Loucy (cell line): Measurements from ENCODE around the gene DNLZ.

Experiments used
- H2AFZ ChIP-seq: fragments of 200-600 bp; sonication (generic); 2 replicates; pipeline ENCODE4 v1.6.0; 2016; ENCODE audit warnings: antibody characterized with exemption, mild to moderate bottlenecking, low read length, moderate library complexity
- H3F3A ChIP-seq: fragments of 200-600 bp; 2 replicates; pipeline ENCODE4 v1.6.0; 2016; ENCODE audit warnings: antibody characterized with exemption, low read depth, mild to moderate bottlenecking
- H3K27me3 ChIP-seq: fragments of 200-600 bp; sonication (generic); 2 replicates; pipeline ENCODE4 v1.6.1; 2014; ENCODE audit warnings: low read length, mild to moderate bottlenecking; ENCODE audit not compliant: insufficient read depth, poor library complexity, severe bottlenecking
- H3K36me3 ChIP-seq: fragments of 200-600 bp; sonication (generic); 2 replicates; pipeline ENCODE4 v1.6.1; 2016; ENCODE audit warnings: low read length; ENCODE audit not compliant: insufficient read depth
- H3K4me1 ChIP-seq: fragments of 200-600 bp; sonication (generic); 2 replicates; pipeline ENCODE4 v1.5.1; 2014; ENCODE audit warnings: low read length, mild to moderate bottlenecking; ENCODE audit not compliant: insufficient read depth, poor library complexity, severe bottlenecking
- H3K4me2 ChIP-seq: fragments of 200-600 bp; sonication (generic); 2 replicates; pipeline ENCODE4 v1.6.0; 2014; ENCODE audit warnings: antibody characterized with exemption, low read length, low read depth, mild to moderate bottlenecking; ENCODE audit not compliant: poor library complexity, severe bottlenecking
- H3K4me3 ChIP-seq: fragments of 200-600 bp; sonication (generic); 2 replicates; pipeline ENCODE4 v1.5.1; 2014; ENCODE audit warnings: low read length, mild to moderate bottlenecking, mixed read lengths; ENCODE audit not compliant: poor library complexity, severe bottlenecking
- H3K79me2 ChIP-seq: fragments of 200-600 bp; sonication (generic); 2 replicates; pipeline ENCODE4 v1.6.1; 2014; ENCODE audit warnings: low read length; ENCODE audit not compliant: insufficient read depth
- H3K9ac ChIP-seq: fragments of 200-600 bp; sonication (generic); 2 replicates; pipeline ENCODE4 v1.6.0; 2014; ENCODE audit warnings: mild to moderate bottlenecking, low read depth, low read length, moderate library complexity; ENCODE audit not compliant: poor library complexity, severe bottlenecking
- H3K9me2 ChIP-seq: fragments of 200-600 bp; sonication (generic); replicated peaks from 2 replicates; pipeline ENCODE4 v1.6.1; 2016; ENCODE audit warnings: low read depth, low read length, mixed read lengths
- H3K9me3 ChIP-seq: fragments of 200-600 bp; sonication (generic); 2 replicates; pipeline ENCODE4 v1.6.1; 2014; ENCODE audit warnings: mild to moderate bottlenecking, antibody characterized with exemption, low read length, low read depth; ENCODE audit not compliant: insufficient read depth
- H4K20me1 ChIP-seq: fragments of 200-600 bp; sonication (generic); 2 replicates; pipeline ENCODE4 v1.6.0; 2014; ENCODE audit warnings: antibody characterized with exemption, low read length, mild to moderate bottlenecking; ENCODE audit not compliant: insufficient read depth, poor library complexity, severe bottlenecking
- CTCF ChIP-seq: fragments of 200-600 bp; sonication (generic); conservative IDR thresholded peaks from 2 replicates; pipeline ENCODE4 v1.5.1; 2014; ENCODE audit warnings: mild to moderate bottlenecking, antibody characterized with exemption, low read length
- EZH2phosphoT487 ChIP-seq: fragments of 200-600 bp; IDR thresholded peaks from 2 replicates; pipeline ENCODE4 v1.6.1; 2018; ENCODE audit warnings: antibody characterized with exemption, mild to moderate bottlenecking, moderate library complexity, borderline replicate concordance

Gene DNLZ

GRCh38 chr9:136313111-136314055 is 50.2 kb downstream of the DNLZ start:
- Histone ChIP-seq H3F3A (no peaks in the 10 kb centered on the region), H3K79me2 (no peaks in the 10 kb centered on the region), H2AFZ (no peak overlapping the region), H3K9me2 (no peaks in the 10 kb centered on the region), H3K36me3 (no peaks in the 10 kb centered on the region), H3K4me2 (no peak overlapping the region), H3K4me1 (peaks cover 14% of the 10 kb centered on the region), H3K4me3 (no peak overlapping the region), H3K9me3 (no peaks in the 10 kb centered on the region; the same call in 1 of the 2 replicates), H3K27me3 (no peaks in the 10 kb centered on the region), H3K9ac (no peak overlapping the region), H4K20me1 (no peaks in the 10 kb centered on the region)
- TF ChIP-seq CTCF (no peak), EZH2phosphoT487 (no peak)

GRCh38 chr9:136312436-136312835 is 51.1 kb downstream of the DNLZ start:
- Histone ChIP-seq H3K36me3 (no peaks in the 10 kb centered on the region), H3K9me3 (no peaks in the 10 kb centered on the region; the same call in 1 of the 2 replicates), H3K9me2 (no peaks in the 10 kb centered on the region), H3K4me2 (no peak overlapping the region), H3K4me3 (no peak overlapping the region), H3K9ac (no peak overlapping the region), H3F3A (no peaks in the 10 kb centered on the region), H3K4me1 (peaks cover 14% of the 10 kb centered on the region), H3K27me3 (no peaks in the 10 kb centered on the region), H3K79me2 (no peaks in the 10 kb centered on the region), H4K20me1 (no peaks in the 10 kb centered on the region), H2AFZ (no peak overlapping the region)
- TF ChIP-seq EZH2phosphoT487: no peak
- peak; percentile 68 for TF ChIP-seq CTCF

- H3K4me3 ChIP-seq: no peak overlapping the region
- H3K79me2 ChIP-seq: no peaks in the 10 kb centered on the region
- no peaks in the 10 kb centered on the region for H3K36me3 ChIP-seq
- H3K4me2 ChIP-seq: no peak overlapping the region
- H3K9me3 ChIP-seq: no peaks in the 10 kb centered on the region; the same call in 1 of the 2 replicates
- H3K27me3 ChIP-seq: no peaks in the 10 kb centered on the region
- no peak for TF ChIP-seq CTCF
- TF ChIP-seq EZH2phosphoT487: no peak
- H4K20me1 ChIP-seq: no peaks in the 10 kb centered on the region
- peaks cover 14% of the 10 kb centered on the region for H3K4me1 ChIP-seq
- no peak overlapping the region for H3K9ac ChIP-seq
- no peaks in the 10 kb centered on the region for H3K9me2 ChIP-seq
- H2AFZ ChIP-seq: no peak overlapping the region
- H3F3A ChIP-seq: no peaks in the 10 kb centered on the region
These were observed 51.6 kb downstream of the DNLZ start for GRCh38 chr9:136312009-136312375.
